ENCODE data around the gene BRWD1. TPM values are rescaled to one million over a fixed set of nuclear protein-coding genes. Genes with fewer than 3 reads are reported as not detected.
A peak's percentile ranks its signal among the peaks of the same experiment; 100 is the strongest.

Gene BRWD1
- total and polyA plus RNA-seq, 2 donors from 2014 or later, result 9.1 to 43.9 TPM

DNA sequence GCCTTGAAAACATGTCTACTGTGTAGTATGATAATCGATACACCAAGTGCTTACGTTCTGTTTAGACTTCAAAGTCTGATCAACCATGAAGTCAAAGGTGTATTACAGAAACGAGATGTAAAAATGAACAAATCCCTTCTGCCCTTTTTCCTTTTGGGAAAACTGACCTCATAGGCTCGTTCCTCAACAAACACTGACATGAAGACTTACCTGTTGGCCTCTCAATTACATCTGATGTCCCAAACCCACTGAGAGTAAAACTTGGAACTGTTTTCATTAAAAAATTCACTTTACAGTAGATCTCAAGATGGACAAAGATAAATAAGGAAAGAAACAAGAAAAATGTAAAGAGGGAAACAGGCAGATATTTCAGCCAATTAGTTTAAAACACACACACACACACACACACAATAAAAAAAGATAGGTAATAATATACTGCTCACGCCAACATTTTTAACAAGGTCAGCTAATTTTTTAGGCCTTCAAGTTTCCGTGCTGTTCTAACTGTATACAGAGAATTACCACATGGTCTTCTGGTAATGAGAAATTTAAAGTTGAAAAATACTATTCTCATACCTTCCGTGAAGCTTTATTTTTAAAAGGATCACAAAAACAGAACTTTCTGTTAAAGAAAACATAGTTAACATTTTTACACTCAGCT is 33.4 kb upstream of the BRWD1 start:
- Histone ChIP-seq H3K27me3 (ENCODE audit: control insufficient read depth, insufficient read depth, low read length) (no peaks in the 10 kb centered on the region), H3K4me3 (ENCODE audit: low read length in 3 of 3) (peak overlapping the region in 2 of 3 donors; percentile 89 to 94), H3K9ac (ENCODE audit: low read length in 3 of 3) (peak overlapping the region in 1 of 3 donors; percentile 88), H3K9me3 (ENCODE audit: control insufficient read depth in 2 of 3, insufficient read depth in 1 of 3, low read length in 3 of 3) (no peaks in the 10 kb centered on the region), H3K4me1 (ENCODE audit: control insufficient read depth in 2 of 3, insufficient read depth in 2 of 3, low read depth in 1 of 3, low read length in 3 of 3) (peaks cover 4 to 7% (median 6%) of the 10 kb centered on the region in 3 donors), H3K27ac (ENCODE audit: low read depth in 2 of 2, low read length in 2 of 2) (no peak overlapping the region), H3K36me3 (ENCODE audit: control insufficient read depth in 2 of 3, insufficient read depth in 3 of 3, low read length in 3 of 3) (peaks cover 9 to 13% (median 12%) of the 10 kb centered on the region in 3 donors)
- no peak for TF ChIP-seq CTCF (IDR thresholded peaks at IDR 0.05; ENCODE audit: borderline replicate concordance, extremely low read depth, insufficient read depth)
- intact Hi-C loops (cut with DNase I), result no loop called here
- DNase-seq, result peak in 1 of 5 donors; percentile 21
- no peak for FAIRE-seq

DNA sequence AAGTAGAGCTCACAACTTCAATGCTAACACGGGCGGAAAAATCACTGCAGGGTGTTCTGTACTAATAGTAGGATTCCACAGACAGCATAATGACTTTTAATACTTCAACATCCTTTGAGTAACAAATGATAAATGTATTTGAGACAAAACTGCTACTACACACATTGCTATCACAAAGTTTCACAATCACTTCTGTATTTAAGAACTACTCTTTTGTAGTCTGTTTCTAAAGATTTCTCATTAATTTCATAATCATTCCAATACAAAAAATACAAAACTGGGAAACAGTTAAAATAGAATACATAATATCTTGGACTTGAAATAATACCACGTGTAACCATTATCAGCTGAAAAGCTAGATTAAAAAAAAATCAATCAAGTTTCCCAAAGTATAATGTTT is 32.8 kb upstream of the BRWD1 start:
- no peaks in the 10 kb centered on the region for H3K27me3 ChIP-seq (ENCODE audit: control insufficient read depth, insufficient read depth, low read length)
- H3K9ac ChIP-seq (ENCODE audit: low read length in 3 of 3), result peak overlapping the region in 1 of 3 donors; percentile 35
- no peaks in the 10 kb centered on the region for H3K9me3 ChIP-seq (ENCODE audit: control insufficient read depth in 2 of 3, insufficient read depth in 1 of 3, low read length in 3 of 3)
- FAIRE-seq (no peak), DNase-seq (no peak)
- intact Hi-C loops (cut with DNase I), result no loop called here
- no peak for TF ChIP-seq CTCF (IDR thresholded peaks at IDR 0.05; ENCODE audit: borderline replicate concordance, extremely low read depth, insufficient read depth)
- H3K4me3 ChIP-seq (ENCODE audit: low read length in 3 of 3), result peak overlapping the region in 1 of 3 donors; percentile 56
- H3K27ac ChIP-seq (ENCODE audit: low read depth in 2 of 2, low read length in 2 of 2), result no peak overlapping the region
- peaks cover 9 to 18% (median 18%) of the 10 kb centered on the region in 3 donors for H3K36me3 ChIP-seq (ENCODE audit: control insufficient read depth in 2 of 3, insufficient read depth in 3 of 3, low read length in 3 of 3)
- peaks cover 4 to 7% (median 6%) of the 10 kb centered on the region in 3 donors for H3K4me1 ChIP-seq (ENCODE audit: control insufficient read depth in 2 of 3, insufficient read depth in 2 of 3, low read depth in 1 of 3, low read length in 3 of 3)

GRCh38 chr21:39345440-39345839 is 32.0 kb upstream of the BRWD1 start:
- Histone ChIP-seq H3K4me1 (ENCODE audit: control insufficient read depth in 2 of 3, insufficient read depth in 2 of 3, low read depth in 1 of 3, low read length in 3 of 3) (peaks cover 4 to 7% (median 6%) of the 10 kb centered on the region in 3 donors), H3K9ac (ENCODE audit: low read length in 3 of 3) (peak overlapping the region in 1 of 3 donors; percentile 2), H3K4me3 (ENCODE audit: low read length in 3 of 3) (peak overlapping the region in 2 of 3 donors; percentile 36 to 44), H3K9me3 (ENCODE audit: control insufficient read depth in 2 of 3, insufficient read depth in 1 of 3, low read length in 3 of 3) (no peaks in the 10 kb centered on the region), H3K27ac (ENCODE audit: low read depth in 2 of 2, low read length in 2 of 2) (no peak overlapping the region), H3K36me3 (ENCODE audit: control insufficient read depth in 2 of 3, insufficient read depth in 3 of 3, low read length in 3 of 3) (peaks cover 9 to 20% (median 18%) of the 10 kb centered on the region in 3 donors), H3K27me3 (ENCODE audit: control insufficient read depth, insufficient read depth, low read length) (no peaks in the 10 kb centered on the region)
- FAIRE-seq (no peak), DNase-seq (peak in 1 of 5 donors; percentile 19)
- intact Hi-C loops (cut with DNase I), result no loop called here
- TF ChIP-seq CTCF (IDR thresholded peaks at IDR 0.05; ENCODE audit: borderline replicate concordance, extremely low read depth, insufficient read depth), result no peak
